Activated CD4-positive, CD25-positive, alpha-beta regulatory T cell (primary cell): ENCODE data around the gene RGS19.
"Not testable (repeated sequence)": the region's sequence is repeated elsewhere in the genome, so short reads cannot be mapped to it uniquely, and the experiment has no call there.

Source experiments
- DNase-seq, 4 experiments: peaks; one replicate each; lab custom pipeline; 2025; lab: John Stamatoyannopoulos, UW

RGS19 gene

DNA sequence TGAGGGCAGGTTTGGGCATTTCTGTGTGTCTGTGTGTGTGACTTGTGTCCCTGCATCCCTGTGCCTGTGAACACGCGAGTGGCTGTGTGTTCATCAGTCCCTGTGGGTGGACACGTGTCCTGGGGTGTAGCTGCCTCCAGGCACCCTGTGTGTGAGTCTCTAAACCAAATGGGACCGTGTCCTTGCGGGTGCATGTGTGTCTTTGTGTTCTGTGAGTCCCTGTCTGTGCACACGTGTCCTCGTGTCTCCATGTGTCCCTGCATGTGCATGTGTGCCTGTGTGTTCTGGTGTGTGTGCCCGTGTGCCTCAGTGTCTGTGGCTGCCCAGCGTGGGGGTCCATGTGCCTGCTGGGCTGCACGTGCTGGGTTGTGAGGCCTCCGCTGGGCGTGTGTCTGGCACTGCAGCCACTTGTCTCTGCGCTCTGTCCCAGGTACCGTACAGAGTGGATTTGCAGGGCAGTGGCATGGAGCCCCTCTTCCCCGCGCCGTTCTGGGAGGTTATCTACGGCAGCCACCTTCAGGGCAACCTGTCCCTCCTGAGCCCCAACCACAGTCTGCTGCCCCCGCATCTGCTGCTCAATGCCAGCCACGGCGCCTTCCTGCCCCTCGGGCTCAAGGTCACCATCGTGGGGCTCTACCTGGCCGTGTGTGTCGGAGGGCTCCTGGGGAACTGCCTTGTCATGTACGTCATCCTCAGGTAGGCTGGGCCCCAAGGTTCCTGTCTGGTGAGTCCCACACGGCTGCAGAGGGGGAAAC is 13.1 kb upstream of the RGS19 start:
- DNase-seq, result no peak

DNA sequence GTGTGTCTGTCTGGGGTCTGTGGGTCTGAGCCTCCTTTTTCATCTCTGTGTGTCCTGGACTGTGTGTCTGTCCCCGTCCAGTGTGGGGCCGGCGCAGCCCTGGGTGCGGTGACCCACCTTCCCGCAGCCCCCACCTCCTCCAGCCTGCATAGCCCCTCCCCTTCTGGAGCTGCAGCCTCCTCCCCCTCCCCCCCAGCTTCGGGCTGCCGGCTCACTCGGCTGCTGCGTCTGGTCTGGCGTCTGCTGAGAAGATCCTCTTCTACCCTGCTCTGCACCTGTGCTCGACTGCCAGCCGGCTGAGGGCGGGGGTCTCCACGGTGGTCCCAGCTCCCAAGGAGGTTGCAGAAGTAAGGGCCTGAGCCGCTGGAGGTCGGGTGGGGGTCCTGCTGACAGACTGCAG is 12.5 kb upstream of the RGS19 start:
- no peak for DNase-seq

GRCh38 chr20:64091340-64091739 is 12.0 kb upstream of the RGS19 start:
- no peak for DNase-seq

GRCh38 chr20:64090165-64090564 is 10.8 kb upstream of the RGS19 start:
- no peak for DNase-seq

DNA sequence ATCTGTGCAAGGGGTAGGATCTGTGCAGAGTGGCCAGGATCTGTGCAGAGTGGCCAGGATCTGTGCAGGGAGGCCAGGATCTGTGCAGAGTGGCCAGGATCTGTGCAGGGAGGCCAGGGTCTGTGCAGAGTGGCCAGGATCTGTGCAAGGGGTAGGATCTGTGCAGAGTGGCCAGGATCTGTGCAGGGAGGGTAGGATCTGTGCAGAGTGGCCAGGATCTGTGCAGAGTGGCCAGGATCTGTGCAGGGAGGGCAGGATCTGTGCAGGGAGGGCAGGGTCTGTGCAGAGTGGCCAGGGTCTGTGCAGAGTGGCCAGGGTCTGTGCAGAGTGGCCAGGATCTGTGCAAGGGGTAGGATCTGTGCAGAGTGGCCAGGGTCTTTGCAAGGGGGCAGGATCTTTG is 9.3 kb upstream of the RGS19 start:
- DNase-seq, result not testable (repeated sequence)

DNA sequence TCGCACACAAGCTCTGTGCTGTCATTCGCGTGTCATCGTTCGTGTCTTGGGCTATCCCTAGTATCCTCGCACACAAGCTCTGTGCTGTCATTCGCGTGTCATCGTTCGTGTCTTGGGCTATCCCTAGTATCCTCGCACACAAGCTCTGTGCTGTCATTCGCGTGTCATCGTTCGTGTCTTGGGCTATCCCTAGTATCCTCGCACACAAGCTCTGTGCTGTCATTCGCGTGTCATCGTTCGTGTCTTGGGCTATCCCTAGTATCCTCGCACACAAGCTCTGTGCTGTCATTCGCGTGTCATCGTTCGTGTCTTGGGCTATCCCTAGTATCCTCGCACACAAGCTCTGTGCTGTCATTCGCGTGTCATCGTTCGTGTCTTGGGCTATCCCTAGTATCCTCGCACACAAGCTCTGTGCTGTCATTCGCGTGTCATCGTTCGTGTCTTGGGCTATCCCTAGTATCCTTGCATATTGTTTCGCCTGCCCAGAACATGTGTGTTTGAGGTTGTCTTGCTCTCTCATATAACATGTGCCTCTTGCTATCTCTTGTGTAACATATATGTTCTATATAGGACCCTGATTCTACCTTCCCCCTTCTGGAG is 8.0 kb upstream of the RGS19 start:
- not testable (repeated sequence) for DNase-seq

- no peak for DNase-seq
Observed at GRCh38 chr20:64086801-64087200, 7.5 kb upstream of the RGS19 start.

GRCh38 chr20:64084685-64085152 is 5.4 kb upstream of the RGS19 start:
- no peak for DNase-seq

DNA sequence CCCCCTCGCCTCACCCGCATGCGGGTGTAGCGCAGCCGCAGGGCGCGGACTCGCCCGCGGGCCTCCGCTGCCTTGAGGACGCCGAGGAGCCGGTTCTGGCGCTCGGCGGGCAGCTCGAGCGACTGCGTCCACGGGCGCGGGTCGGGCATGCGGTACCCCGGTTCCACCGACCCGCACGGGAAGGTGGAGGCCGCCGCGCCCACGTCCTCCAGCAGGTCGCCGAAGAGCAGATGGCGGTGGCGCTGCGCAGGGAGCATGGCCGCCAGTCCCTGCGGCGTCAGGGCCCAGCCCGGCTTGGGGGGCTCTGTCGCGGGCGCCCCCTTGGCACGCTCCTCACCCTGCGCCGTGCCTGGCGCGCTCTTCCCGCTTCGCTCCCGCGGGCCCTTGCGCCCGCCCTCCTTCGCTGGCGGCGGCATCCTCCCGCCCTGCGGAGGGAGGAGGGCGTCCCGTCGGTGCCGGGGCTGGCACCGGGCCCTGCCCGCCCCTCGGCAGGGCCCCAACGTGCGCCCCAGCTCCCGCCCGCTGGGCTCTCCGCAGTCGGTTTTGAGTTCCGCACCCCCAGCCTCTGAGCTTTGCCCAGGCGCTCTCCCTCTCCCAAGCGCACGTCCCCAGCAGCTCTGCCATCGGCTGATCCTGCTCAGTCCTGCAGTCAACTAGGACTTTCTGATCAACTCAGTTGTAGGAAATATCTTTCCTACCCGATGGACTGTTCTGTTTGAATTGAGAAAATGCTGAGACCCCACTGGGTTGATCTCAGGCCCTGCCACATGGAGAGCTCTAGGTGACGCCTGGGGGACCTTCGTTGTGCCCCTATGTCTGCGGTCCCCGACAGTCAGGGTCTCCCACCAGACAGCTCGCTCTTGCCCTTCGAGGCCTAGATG is 4.7 kb upstream of the RGS19 start, which contains the start of gene LKAAEAR1:
Gene LKAAEAR1 (minus strand): TSS at position 595 of the 881 bp plus-strand sequence. CDS start 179 bp downstream, at position 416.
- no peak for DNase-seq

DNA sequence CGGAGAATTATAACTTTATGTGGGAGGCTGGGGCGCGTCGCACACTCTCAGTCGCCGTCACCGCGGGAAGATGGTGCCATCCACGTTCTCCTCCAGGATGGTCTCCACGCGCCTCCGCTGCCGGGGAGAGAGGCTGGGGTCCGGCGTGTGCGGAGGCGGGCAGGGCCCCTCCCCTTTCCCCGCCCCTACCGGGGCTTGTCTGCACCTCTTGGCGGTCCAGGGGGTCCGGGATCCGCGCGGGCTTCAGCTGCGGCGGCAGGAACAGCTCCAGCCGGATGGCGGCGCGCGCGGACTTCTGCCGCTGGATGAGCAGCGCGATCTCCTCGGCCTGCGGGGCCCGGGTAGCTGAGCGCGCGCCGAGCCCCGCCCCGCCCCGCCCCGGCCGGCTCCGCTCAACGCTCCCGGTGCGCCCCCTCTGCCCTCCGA is 4.1 kb upstream of the RGS19 start:
- peak; percentile 40 to 57 (median 50) for DNase-seq

- DNase-seq, result no peak
Observed at GRCh38 chr20:64082820-64083377, 3.6 kb upstream of the RGS19 start.

DNA sequence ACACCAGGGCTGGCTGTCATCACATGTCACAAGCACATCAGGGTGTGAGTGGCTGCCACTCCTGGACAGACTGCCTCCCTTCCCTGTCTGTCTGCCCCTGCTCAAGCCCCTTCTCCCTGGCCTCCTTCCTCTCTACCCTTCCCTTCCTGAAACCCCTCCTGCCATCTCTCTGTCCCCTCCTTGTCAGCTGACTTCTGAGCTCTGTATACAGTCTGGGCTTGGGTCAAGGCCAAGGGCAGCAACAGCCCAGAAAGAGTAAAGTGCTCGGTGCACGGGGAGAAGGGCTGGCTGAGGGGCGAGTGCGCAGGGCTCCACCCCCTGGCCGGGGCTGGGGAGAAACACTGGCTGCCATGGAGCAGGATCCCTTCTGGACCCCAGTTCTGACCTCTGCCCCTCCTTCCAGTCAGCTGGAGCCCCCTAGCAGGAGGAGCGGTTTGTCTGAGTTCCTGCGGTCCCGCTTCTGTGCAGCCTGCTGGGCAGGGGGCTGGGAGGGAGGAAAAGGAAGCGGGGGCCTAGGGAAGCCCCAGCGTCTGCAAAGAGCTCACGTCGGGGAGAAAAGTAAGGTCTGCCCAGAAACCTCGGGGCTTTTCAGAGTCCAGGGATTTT is 2.9 kb upstream of the RGS19 start:
- no peak for DNase-seq

DNA sequence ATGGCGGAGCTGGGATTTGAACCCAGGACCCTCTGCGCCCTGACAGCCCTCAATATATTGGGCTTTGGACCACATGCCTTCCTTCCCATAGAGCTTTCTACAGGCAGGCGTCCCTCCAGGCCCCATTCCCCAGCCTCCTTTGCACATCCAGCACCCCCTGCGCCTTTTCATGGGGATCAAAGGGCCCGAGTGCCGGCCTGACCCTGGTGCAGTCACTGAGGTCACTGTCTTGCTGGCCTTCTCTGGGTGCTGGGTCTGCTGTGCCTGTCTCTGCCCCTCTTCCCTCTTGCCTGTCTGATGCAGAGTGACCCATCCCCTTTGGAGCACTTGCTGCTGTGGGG is 2.3 kb upstream of the RGS19 start:
- DNase-seq, result no peak

DNA sequence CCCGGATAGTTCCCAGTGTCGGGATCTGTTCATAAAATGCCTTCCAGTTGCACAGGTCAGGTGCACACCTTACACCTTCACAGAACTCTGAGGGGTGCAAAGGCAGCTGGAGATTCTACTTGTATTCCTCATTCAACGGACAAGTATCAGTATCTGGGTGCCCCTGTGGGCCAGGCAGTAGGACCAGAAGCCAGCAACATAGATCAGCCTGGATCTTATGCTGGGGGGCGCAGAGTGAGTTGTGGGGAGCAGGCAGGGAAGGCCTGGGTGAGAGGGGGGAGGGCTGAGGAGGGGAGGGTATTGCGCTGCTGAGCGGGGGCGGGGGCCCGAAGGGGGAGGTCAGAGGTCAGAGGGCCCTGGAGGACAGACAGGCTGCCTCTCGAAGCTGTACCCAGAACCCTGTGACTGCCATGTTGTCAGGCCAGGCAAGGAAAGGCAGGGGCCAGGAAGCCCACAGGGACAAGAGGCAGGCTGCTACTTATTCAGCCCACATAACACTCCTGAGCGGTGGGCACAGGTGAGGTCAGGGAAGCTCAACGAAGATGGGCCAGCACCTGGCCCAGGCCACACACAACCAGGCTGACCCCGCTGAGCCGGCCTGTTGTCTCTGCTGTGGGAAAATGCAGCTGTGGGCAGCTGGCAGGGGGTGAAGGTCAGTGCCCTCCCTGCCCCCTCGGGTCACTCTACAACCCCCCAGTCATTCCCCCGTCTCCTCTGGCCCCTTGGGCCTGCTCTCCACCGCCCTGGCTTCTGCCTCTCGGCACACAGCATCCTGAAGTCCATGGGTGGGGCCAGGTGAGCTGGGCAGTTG is 1.7 kb upstream of the RGS19 start:
- DNase-seq, result no peak

- DNase-seq, result peak in 2 of 4 experiments; percentile 19 to 36
Observed at GRCh38 chr20:64080013-64080812, 895 bp upstream of the RGS19 start, which contains the start of gene OPRL1. Gene OPRL1, plus strand, starts transcription at chr20:64080082. Its CDS starts 12,639 bp downstream, at chr20:64092721.

- no peak for DNase-seq
Observed at GRCh38 chr20:64078934-64079272, 415 bp downstream of the RGS19 start.

DNA sequence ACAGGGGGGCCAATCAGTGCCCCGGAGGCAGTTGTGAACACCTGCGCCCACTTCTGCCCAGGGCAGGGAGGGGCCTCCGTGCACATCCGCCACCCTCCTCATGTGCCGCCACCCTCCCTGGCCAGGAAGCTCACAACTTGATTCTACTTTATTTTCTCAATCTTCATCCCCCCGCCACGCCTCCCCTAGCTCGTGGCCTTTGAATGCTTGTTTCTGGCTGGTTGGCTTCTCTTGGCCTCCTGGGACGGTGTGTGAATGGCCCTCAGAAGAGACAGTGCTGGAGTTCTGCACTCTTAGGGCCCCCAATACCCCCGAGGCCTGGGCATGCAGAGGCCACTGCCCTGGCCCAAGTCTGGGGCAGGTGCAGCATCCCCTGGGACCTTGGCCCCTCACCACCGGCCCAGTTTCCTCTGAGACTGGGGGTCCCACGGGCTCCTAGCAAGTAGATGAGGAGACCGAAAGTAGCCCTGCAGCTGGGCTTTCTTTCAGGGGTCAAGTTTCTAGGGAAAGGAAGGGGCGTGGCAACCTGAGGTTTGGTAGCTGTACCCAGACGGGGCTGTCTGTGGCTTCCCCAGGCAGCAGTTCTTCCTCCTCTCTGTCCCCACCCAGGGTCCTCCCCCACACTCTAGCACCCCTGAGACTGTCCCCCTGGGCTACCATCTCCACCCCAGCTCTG is 1.3 kb downstream of the RGS19 start:
- peak in 2 of 4 experiments; percentile 59 for DNase-seq

GRCh38 chr20:64077541-64077875 is 1.8 kb downstream of the RGS19 start:
- no peak for DNase-seq

DNA sequence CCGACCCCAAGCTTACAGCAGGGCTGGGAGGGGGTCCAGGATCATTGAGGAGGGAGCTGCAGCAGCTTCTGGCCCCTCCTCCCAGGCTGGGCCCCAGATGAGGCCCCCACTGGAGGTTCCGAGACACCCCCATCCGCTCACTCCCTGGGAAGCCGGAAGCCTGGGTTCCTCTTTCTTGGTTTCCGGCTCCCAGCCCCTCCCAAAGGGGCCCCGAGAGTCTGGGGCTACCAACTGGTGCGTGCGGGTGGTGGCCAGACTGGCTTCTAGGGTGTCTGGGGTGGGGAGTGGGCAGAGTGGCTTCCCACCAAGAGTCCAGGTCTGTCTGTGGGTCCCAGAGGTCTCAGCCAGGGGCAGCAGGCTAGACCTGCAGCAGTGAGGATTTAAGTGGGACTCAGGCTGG is 2.2 kb downstream of the RGS19 start:
- DNase-seq, result peak in 2 of 4 experiments; percentile 15 to 20
